HL-60/S4 treated with retinoic acid at 250 ng/mL for 4 days and 3 days (cell line): Measurements from ENCODE around the gene ATRX.
"Not testable (repeated sequence)": the region's sequence is repeated elsewhere in the genome, so short reads cannot be mapped to it uniquely, and the experiment has no call there.

Experiments
- in situ Hi-C: fragments of 300-500 bp; cut with MboI; formaldehyde crosslinking; loops from 2 replicates; pipeline ENCODE4 v1.7.0; 2022; ENCODE audit warnings: low sequenced_read_pairs

The ATRX gene

DNA sequence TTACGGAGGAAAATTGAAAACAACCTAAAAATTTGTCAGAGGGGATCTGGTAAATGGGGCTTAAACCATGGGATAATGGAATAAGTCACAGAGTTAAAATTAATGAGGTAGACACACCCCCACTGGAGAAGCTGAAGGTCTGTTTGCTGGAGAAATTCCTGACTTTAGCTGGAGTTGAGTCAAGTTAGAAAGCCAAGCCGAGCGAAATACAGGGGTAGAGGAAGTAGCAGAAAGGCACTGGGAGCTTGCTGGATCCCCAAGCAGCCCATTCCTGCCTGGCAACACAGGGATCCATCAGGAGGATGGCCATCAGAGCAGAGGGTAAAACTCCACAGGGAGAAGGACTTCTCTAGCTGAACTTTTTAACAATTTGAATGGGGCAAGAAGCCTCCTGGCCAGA lies 163.8 kb downstream of the ATRX start:
- in situ Hi-C loops = no loop called here

DNA sequence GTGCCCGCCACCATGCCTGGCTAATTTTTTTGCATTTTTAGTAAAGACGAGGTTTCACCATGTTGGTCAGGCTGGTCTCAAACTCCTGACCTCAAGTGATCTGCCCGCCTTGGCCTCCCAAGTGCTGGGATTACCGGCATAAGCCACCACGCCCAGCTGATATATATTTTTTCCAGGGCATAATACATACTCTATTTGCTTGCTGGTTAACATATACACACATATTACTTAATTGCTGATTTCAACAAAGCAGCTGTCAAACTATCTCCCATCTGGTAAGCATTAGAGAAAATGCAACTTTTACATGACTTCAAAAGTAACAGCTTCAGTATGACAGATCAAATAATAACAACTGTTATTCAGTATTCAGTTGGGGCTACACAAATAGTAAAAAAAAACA lies 164.6 kb downstream of the ATRX start:
- in situ Hi-C loops = not testable (repeated sequence)

DNA sequence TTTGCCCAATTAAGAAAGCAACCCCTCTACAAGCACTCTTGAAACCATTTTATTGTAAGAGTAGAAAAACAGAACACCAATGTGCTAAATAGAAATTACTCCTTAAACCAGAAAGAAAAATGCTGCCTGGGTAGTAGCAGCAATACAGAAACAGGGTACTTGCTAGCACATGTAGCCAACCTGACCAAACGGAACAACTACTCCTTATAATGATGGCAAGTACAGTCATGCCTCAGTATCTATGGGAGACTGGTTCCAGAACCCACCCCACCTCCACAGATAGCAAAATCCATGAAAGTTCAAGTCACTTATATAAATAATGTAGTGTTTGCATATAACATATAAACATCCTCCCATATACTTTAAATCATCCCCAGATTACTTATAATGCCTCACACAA lies 168.8 kb downstream of the ATRX start:
- in situ Hi-C loops = no loop called here

DNA sequence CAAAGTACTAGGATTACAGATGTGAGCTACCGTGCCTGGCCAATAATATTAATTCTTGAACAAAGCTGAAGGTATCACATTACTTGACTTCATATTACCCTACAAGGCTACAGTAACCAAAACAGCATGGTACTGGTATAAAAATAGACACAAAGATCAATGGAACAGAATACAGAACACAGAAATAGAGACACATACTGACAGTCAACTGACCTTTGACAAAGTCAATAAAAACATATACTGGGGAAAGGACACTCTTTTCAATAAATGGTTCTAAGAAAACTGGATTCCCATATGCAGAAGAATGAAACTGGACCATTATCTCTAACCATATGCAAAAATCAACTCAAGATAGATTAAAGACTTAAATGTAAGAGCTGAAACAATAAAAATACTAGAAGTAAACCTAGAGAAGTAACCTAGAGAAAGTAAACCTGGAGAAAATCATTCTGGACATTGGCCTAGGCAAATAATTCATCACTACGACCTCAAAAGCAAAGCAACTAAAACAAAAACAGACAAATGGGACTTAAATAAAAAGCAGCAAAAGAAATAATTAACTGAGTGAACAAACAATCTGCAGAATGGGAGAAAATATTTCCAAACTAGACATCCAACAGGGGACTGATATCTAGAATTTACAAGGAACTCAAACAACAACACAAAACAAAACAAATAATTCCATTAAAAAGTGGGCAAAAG lies 182.2 kb downstream of the ATRX start:
- in situ Hi-C loops = no loop called here

DNA sequence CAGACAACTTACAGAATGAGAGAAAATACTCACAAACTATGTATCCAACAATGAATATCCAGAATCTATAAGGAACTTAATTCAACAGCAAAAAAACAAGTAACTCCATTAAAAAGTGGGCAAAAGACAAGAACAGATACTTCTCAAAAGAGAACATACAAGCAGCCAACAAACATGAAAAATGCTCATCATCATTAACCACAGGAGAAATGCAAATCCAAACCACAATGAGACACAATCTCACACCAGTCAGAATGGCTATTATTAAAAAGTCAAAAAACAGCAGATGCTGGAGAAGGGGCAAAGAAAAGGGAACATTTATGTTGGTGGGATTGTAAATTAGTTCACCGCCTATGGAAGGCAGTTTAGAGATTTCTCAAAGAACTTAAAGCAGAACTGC lies 188.5 kb downstream of the ATRX start:
- in situ Hi-C loops = no loop called here

DNA sequence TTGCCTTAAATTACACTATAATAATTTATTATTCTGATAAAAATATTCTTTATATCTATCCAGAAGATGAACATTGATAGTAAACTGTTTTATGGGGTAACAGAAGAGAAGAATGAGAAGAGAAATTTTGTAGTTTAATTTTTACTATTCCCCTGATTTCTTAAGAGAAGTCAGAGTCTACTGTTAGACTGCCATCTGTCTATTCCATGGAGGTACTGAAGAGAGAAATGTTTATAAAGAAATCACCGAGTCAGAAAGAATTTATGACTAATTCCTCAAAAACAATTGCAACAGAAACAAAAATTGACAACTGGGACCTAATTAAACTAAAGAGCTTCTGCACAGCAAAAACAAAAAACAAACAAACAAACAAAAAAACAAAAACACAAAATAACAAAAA lies 188.9 kb downstream of the ATRX start:
- in situ Hi-C loops = no loop called here

DNA sequence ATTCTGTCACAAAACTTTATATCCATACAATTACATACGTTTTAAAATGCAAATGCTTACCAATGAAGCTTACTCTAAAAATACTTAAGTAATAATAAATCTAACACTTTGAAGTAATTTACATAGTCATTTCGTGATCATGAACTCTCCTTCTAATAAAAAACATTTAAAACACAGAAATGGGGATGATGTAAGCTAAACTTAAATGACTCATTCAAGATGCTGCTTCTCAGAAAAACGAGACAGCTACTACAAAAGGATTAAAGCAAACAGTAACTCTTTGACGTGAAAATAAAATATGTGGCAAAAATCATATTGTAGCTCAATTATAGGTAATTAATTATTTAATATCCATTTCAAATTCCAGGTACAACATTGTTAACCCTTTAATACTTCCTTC lies 190.2 kb downstream of the ATRX start:
- in situ Hi-C loops = no loop called here

DNA sequence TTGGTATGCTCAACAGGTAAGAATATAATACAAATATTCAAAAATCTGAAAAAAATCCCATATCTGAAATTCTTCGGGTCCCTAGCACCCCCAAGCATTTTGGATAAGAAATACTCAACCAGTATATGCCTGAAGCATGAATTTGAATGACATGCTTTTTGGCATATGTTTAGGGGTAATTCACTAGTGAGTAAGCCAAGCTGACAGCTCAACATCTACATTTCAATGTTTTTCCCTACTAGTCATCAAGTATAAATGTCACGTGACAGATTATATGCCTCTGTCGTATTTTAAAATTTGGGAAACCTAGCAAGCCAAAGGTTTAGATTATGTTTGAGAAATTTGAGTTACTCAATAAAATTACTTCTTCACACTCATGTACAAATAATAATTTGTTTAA lies 213.7 kb downstream of the ATRX start:
- in situ Hi-C loops = no loop called here

DNA sequence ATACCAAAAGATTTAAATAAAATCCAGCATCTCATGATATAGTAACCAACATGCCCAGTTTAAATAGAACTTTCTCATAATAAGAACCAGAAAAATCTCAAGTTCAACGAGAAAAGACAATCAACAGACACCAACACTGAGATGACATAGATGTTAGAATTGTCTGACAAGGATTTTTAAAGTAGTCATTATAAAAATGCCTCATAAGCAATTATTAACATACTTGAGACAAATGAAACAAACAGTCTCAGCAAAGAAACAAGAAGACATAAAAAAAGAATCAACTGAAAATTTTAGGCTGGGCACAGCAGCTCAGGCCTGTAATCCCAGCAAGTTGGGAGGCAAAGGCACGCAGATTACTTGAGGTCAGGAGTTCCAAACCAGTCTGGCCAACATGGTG lies 220.7 kb downstream of the ATRX start:
- in situ Hi-C loops = no loop called here

DNA sequence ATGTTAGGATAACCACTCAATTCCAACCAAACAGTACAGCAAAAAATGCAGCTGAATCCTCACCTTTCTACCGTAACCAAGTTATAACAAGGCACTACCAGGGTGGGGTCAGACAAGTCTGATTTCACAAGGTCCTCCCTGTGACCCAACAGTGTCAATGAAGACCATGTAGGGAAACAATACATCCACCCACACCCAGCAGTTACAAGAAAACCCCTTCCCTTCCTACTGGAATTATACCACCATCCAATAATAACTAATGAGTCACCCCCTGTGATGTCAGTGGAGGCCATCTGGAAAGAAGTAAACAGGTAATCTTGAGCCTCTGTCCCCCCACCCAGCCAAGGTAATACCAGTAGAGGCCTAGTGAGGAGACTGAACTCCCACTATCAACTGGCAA lies 221.2 kb downstream of the ATRX start:
- in situ Hi-C loops = no loop called here

DNA sequence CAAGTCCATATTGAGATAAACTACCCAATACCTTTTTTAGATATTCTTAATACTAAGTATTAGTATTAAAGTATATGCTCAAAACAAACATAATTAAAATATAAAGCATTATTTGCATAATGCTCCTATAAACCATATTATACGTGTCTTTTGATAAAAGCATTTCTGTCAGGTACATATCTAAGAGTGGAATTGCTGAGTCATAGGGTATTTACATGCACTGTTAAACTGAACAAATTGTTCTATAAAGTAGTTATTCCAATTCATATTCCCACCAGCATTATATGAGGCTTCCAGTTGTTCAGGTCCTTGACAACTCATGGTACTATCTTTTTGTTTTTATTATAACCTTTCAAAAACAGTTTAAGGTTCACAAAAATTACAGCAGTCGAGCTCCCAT lies 224.6 kb downstream of the ATRX start:
- in situ Hi-C loops = no loop called here

DNA sequence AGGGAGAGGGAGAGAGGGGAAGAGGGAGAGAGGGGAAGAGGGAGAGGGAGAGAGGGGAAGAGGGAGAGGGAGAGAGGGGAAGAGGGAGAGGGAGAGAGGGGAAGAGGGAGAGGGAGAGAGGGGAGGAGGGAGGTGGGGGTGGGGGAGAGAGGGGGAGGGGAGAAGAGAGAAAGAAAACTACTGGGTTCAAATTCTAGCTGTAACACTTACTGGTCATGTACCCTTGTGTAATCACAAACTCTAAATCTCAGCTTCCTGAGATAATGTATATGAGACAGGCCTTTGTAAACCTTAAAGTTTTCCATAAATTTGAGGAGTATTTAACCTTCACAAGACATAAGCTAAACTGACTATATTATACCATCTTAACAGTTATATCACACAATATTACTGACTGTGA lies 229.7 kb downstream of the ATRX start:
- in situ Hi-C loops = no loop called here

DNA sequence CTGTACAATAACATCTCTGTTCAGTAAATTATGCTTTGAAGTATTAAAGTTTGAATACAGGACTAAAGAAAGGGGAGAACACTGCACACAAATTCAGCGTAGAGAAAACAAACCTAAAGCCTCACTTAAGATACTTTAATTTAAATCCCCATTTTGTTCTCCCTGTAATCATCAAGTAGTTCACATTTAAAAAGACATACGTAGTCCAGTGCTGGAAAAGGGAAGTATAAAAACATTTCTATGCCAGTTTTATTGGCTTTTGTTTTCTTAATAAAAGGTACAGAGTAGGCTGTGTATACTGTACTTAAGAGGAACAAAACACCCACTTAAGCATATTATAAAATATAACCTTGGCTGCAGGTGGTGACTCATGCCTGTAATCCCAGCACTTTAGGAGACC lies 237.3 kb downstream of the ATRX start:
- in situ Hi-C loops = no loop called here

DNA sequence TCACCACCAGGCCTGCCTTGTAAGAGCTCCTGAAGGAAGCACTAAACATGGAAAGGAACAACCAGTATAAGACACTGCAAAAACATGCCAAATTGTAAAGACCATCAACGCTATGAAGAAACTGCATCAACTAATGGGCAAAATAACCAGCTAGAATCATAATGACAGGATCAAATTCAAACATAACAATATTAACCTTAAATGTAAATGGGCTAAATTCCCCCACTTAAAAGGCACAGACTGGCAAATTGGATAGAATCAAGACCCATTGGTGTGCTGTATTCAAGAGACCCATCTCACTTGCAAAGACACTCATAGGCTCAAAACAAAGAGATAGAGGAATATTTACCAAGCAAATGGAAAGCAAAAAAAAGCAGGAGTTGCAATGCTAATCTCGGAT lies 246.2 kb downstream of the ATRX start:
- in situ Hi-C loops = not testable (repeated sequence)

DNA sequence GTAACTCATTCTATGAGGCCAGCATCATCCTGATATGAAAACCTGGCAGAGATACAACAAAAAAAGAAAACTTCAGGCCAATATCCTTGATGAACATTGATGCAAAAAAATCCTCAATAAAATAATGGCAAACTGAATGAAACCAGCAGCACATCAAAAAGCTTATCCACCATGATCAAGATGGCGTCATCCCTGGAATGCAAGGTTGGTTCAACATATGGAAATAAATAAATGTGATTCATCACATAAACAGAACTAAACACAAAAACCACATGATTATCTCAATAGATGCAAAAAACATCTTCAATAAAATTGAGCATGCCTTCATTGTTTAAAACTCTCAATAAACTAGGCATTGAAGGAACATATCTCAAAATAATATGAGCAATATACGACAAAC lies 254.8 kb downstream of the ATRX start:
- in situ Hi-C loops = not testable (repeated sequence)

DNA sequence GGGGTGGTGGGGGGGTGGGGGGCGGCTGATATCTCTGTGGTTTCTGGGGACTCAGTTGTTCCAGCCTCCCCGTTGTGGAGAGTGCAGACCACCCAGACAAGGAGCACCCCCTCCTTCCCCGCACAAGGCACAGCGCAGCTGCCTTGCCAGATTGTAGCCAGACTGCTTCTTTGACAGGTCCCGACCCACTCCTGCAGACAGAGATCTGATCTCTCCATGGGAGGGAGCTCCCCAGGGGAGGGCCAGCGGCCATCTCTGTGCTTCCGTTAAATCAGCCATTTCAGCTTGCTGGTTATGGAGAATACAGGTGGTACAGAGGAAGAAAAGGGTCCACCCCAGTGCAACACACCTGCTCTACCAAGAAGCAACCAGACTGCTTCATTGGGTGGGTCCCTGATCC lies 258.0 kb downstream of the ATRX start:
- in situ Hi-C loops = no loop called here

DNA sequence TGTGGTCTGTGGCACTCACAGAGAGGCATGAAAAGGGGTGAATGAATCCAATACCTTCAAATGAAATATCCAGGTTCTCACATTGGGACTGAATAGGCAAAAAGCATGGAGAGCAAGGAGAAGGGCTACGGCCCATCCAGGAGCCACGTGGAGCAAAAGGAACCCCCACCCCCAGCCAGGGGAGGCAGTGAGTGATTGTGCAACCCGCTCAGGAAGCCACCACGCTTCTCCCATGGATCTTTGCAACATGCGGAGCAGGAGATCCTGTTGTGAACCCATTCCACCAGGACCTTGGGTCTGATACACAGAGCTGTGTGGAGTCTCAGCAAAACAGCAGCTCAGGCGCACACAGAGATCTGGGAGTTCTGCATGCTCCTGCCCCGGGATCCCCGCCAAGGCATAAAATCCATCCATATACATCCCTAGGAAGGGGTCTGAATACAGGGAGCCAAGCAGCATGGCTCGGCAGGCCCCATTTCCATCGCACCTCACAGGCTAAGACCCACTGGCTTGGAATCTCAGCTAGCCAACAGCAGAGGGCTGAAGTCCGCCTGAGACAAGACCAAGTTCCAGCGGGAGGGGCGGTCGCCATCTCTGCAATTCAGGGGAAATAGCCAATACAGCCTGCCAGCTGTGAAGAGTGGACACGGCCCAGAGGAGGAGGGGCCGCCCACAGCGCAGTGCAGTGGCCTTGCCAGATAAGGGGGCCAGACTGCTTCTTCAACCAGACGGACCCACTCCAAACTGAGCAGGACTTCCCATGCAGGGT lies 258.6 kb downstream of the ATRX start:
- in situ Hi-C loops = no loop called here

DNA sequence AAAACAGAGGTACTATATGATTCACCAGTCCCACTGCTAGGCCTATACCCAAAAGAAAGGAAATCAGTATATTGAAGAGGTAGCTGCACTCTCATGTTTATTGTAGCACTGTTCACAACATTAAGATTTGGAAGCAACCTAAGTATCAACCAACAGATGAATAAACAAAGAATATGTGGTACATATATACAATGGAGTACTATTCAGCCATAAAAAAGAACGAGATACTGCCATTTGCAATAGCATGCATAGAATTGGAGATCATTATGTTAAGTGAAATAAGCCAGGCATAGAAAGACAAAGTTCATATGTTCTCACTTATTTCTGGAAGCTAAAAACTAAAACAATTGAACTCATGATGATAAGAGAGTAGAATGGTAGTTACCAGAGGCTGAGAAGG lies 266.3 kb downstream of the ATRX start:
- in situ Hi-C loops = no loop called here

DNA sequence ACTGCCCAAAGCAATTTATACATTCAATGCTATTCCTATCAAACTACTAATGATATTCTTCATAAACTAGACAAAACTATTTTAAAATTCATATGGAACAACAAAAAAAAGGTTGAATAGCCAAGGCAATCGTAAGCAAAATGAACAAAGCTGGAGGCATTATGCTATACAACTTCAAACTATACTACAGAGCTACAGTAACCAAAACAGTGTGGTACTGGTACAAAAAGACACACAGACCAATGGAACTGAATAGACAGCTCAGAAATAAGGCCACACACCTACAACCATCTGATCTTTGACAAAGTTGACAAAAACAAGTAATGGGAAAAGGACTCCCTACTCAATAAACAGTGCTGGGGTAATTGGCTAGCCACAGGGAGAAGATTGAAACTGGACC lies 271.8 kb downstream of the ATRX start:
- in situ Hi-C loops = no loop called here

DNA sequence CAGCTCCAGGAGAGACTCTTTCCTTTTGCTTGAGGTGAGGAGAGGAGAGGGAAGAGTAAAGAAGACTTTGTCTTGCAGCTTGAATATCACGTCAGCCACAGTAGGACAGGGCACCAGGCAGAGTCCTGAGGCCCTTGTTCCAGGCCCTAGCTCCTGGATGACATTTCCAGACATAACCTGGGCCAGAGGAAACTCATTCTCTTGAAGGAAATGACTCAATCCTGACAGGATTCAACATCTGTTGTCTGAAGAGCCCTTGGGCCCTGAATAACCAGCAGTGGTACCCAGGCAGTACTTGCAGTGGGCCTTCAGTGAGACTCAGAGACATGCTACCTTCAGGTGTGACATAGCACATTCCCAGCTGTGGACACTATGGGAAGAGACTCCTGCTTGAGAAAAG lies 276.0 kb downstream of the ATRX start:
- in situ Hi-C loops = no loop called here

DNA sequence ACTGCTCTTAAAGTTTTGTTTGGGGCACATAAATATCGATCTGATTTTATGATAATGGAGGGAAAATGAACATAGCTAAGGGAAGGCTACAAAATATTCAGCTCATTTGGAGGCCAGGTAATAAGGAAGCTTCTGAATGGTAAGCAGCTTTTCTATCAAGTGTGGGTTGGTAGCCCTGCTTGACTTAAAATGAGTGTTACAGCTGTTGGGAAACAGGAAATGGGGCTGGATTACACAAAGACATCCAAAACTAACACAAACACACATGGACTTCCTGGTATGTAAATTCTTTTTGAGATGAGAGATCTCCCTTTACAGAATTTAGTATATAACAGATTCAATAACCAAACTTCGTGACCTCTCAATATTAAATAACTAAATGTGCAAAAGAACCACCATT lies 280.8 kb downstream of the ATRX start:
- in situ Hi-C loops = no loop called here

DNA sequence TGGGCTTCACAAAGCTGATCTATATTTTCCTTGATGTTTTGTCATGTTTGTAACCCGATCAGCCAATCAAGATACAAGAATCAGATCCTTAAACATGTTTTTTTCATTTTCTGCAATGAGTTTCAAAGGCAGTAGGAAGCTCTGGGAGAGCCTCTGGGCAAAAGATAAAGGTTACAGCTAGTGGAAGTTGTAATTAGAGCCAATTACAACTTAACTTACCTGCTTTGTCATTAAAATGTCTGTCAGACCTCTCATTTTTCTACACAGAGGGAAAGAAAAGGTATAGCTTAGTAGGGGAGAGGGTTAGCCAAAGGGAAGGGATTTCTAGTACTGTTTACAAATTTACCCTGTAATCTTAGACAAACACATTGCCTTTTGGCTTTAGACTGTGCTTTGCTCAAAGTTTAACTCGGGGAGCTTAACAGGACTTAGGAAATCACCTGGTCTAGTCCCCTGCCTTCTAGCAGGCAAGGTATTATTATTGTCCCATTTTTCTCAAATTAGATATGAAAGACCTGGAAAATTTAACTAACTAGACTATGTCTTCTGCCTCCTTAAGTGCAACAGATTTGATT lies 283.0 kb downstream of the ATRX start:
- in situ Hi-C loops = no loop called here
